ENCODE results near the gene TMEM245.

Gene TMEM245

DNA sequence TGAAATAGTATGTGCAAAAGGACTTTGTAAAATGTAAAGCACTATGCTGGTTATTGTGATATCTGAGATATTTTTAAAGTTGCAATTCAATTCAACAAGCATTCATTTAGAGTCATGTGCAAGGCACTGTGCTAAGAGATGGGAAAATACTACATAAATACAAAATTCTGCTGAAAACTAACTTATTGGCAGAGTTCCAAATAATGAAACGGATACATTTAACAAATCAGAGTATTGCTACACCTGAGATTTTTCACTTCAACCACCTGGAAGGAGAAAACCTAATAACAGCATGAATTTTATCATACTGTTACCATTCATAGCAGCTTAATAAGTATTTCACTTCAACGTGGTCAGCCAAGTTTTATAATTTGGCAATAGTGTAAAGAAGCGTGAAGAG, 100.3 kb downstream of the TMEM245 start:
- DNase-seq, result no peak

DNA sequence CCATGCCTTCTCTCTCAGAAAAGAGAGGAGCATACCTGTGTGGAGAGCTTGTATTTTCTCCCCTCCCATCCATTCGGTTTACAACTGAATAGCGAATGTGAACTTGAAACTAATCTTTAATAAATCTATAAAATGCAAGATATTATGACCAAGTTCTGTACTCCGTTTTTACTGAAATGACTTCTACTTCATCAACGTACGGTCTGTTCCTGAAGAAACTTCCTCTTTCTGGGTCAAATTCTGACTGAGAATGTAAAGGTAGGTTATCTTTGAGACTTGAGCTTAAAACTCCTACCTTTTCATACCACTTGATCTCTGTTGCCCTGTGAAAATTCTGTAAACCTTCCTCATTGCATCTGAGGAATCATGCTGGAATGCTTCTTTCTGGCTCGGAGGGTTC, 102.3 kb downstream of the TMEM245 start:
- DNase-seq, result no peak

DNA sequence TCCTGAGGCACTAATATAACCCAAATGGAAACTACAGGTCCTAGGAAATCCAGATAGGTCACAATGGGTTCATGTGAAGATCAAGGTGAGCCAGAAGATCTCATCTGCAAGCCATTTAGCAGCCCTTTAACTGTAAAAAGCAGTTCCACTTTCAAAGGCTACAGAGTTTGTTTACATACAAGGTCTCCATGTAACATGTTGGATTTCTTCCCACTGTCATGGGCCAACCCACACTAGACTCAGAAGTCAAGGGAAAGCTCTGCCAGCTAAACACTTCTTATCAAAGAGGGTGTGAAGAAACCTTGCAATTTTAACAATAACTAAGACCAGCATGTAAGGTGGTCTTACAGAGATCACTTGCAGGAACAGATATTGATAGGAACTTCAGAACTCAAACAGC, 102.7 kb downstream of the TMEM245 start:
- DNase-seq, result peak; percentile 31

DNA sequence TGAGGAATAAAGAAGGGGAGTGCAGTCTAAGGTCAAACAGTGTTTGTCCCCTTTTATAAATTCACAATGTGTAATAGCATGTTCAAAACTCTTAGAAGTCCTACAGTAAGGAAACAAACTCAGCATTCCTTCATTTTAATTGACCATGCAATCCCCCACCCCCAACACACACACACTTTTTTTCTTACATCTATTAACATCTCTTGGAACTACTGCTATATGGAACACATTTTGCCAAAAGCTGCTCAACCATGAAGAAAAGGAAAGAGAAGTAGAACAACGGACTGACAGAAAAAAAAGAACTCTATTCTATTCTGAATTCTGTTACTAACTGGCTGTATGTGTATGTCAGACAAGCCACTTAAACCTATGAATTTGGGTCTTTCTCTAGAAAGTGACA, 103.6 kb downstream of the TMEM245 start:
- no peak for DNase-seq

DNA sequence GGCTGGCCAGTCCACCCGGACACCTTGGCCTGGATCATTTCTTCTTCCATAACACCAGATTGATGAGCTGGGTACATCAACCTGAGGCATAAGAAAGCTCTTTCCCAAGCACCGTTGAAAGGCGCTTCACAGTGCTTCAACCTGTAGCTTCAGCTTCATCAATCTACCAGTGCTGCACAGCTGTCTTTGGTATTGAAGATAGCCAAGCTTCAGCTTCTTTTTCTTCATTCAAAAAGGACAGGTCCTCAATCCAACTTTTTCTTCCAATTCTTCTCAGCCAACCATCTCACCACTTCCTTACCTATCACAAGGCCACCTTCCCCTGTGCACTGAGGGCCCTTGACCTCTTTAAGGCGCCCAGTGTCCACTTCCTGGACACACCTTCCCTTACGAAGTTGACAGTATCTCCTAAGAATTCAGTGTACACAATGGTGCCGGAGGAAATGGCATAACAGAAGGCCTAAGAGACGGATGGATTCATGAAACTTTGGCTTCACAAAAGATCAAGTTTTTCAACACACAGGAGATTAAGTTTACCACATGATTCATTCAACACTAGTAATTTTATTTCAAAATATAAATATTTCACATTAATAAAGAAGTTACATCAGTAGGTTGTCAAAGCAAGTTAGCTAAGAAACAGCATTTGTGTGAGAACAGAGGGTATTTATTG, 105.0 kb downstream of the TMEM245 start:
- DNase-seq, result no peak

DNA sequence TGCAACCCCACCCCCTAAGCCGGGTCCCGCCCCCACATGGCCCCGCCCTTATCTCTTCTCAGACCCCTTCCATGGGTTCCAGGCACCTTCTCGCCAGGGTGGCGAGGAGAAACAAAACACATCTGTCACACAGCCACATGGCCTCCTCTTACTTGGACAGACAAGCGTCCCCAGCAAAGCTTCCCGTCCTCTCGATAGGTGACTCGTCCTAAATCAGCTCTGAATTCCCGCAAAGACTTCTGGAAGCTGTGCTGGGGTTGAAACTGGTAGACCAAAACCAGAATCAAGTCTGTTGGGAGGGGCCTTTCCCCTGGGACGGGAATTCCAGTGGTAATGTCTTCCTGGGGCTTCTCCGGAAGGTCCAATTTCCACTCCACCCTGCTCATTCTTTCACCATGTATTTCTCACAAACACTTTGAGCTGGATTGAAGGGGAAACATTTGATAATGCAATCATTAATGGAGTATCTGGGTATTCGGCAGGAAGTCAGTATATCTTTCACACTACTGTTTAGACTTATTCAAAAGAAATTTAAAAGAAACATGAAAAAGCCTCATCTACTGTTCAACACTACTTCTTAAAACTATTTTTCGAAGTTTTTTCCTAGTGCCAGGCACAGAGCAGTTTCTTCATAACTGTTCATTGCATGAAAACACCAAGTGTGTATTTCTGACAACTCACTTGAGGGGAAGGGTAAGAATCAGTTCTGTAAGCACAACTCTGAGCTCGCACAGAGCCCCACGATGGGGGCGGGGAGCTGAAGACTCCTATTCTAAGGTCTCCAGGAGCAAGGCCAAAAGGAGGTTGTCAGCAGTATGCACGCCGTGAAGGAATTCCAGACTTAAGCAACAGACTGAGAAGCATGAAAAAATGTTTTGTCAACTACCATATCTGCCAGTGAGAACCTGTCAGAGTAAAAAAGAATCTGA, 105.8 kb downstream of the TMEM245 start:
- peak; percentile 77 for DNase-seq

DNA sequence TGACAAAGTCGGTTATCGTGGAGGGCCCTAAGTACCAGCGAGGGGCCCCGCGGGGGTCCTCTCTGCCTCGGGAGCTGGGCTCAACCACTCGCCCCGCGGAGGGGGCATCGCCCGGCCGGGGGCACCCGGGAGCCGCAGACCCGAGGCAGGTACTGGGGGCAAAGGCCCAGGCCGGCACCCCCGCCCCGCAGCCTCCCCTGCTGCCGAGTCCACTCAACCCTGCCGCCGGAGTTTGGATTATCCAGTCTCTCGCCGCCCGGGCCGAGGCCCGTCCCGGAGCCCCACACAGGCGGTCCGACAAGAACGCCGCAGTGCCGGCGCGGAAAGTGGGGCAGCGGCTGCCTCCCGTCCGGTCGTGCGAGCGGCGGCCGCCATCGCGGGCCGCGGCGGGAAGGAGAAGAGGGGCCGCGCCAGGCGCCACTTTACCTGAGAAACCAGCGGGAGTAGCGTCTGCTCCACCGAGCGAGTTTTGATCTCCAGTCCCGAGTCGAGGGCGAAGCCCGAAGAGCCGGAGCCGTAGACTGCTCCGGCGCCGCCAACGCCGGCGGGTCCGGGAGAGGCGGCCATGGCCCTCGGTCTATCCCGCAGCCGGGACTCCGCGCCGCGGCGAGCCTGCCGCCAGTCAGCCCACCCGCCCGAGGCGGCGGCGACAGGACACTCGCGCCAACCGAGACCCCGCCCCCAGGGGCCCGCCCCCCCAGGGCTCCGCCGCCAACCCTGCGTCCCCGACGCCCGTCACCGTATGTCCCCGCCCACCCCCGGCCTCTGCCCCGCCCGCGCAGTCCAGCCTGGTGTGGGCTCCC, 106.7 kb downstream of the TMEM245 start, which contains the start of gene CTNNAL1:
Gene CTNNAL1 (minus strand): TSS at position 624 of the 803 bp plus-strand sequence. CDS start 57 bp downstream, at position 567.
- peak; percentile 75 for DNase-seq

DNA sequence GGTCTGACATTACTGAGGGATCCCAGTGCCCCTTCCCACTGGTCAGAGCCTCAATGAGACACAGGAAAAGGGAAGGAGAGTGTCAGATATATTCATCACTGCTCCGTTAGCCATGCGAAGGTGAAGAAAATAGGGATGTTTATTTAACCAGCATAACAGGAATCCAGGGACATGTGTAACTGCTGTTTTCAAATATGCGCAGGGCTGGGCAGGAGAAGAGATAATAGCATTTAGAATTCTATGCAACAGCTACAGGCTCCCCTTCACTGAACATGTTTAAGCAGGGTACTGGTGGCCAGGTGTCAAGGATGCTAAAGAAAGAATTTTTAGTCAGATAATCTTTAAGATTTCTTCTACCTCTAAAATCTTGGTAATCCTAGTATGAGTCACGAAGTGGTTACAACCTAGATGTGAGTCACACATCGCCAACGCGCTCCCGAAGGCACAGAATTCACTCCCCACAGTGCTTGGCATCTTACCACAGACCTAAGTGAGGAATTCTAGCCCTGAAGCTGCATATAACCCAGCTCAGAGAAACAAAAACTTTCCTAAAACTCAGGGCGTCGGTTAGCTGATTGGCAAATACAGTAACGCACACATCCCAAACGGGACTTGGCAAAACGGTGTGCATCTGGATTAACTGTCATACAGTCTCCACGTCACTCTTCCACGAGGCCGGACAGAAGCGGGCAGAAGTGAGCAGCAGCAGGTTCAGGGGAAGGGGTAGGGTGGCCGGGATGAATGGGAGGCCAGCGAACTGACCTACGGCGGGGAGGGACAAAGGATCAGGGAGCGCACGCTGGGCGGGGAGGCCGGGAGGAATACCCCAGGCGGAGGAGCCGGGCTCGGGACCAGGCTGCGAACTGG, 107.5 kb downstream of the TMEM245 start:
- DNase-seq, result peak; percentile 95

DNA sequence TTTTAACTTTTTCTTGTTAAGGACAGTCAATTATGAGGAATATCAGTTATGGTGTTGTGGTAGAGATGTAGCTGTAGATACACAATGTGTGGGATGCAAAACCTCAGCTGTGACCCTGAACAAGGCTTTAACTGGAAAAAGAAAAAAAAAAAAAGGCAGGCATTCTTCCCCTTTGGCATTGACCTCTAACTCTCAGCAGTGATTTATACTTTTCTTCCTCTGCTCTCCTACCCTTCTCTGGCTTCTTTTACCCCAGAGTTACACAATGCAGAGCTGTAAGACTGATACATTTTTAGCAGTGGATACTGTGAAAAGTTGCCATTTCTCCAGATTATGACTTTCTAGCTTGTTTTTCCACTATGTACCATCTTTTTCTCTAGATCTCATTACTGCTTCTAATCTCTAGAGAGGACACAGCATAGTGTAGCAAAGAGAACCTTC, 108.5 kb downstream of the TMEM245 start:
- DNase-seq, result no peak

DNA sequence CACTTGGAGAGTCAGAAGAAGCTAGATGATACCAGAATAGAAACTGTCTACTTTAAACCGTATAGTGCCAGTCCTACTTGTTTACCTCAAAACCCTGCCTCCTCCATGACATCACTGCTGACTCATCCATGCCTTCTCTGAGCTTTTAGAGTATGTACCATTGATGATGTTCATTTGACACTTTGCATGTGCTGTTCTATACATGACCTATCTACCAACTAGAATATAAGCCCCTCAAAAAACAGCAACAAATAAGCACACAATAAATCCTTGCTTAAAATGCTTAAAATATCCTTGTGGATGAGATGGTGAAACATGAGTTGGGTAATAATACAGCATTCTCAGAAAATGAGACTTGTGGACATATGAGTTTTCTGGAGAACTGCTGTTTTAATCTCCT, 109.0 kb downstream of the TMEM245 start:
- DNase-seq, result peak; percentile 67

DNA sequence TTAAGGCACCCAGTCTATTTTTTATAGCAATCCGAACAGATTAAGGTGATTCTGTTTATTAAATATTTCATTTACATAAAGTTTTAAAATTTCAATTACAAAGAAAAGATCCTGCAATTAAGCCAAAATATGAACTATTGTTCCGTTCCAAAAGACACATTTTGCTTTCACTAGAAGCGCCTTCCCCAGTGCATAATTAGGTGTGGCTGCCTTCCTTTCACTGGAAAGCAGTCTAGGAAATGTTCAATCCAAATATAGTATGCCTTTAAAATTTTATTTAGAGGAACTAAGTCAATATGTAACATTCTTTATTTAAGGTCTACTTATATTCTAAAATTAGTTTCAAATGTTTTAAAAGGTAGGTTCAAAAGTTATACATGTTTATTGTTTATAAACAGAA, 114.1 kb downstream of the TMEM245 start:
- no peak for DNase-seq

DNA sequence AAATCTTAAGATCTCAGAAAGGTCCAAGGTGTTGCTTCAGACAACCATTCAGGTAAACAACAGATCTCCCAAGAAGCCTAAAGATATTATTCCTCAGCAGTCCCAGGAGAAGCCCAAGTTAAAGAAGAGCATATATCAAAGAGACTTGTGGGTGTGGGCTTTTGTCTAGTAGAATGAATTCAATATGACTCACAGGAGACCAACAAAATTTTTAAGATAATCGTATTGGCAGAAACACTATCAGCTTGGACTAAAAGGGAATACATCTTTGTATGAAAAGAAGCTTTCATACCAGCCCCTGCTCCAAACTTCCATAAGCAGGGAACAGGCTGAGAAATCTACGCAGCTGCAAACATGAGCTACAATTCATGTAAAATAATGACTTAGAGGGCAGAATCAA, 116.6 kb downstream of the TMEM245 start:
- no peak for DNase-seq

DNA sequence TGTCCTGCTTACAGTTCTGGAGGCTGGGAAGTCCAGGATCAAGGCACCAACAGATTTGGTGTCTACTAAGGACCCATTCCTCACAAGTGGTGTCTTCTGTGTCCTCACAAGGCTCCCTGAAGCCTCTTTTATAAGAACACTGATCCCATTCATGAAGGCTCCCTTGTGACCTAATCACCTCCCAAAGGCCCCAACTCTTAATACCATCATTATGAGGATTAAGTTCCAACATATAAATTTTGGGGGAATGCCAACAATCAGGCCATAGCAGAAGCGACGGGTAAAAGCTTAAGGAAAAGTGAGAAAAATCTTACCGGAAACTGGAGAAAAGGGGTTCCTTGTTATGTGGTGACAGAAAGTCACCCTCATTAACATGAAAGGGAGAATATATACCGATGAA, 117.6 kb downstream of the TMEM245 start:
- no peak for DNase-seq

DNA sequence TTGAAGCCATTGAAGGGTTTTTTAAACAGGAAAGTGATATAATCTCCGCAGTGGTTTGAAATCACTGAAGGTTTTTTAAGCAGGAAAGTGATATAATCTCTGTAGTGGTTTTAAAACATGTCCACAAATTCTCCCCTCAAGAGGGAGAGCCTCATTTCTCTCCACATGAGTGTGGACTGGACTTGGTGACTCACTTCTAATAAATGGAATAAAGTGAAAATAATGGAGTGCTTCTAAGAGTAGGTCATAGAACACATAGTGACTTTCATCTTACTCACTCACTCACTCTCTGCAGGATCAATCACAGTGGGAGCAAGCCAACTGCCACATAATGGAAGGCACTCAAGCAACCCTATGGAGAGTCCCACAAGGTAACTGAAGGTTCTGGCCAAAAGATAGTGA, 118.5 kb downstream of the TMEM245 start:
- peak; percentile 69 for DNase-seq

DNA sequence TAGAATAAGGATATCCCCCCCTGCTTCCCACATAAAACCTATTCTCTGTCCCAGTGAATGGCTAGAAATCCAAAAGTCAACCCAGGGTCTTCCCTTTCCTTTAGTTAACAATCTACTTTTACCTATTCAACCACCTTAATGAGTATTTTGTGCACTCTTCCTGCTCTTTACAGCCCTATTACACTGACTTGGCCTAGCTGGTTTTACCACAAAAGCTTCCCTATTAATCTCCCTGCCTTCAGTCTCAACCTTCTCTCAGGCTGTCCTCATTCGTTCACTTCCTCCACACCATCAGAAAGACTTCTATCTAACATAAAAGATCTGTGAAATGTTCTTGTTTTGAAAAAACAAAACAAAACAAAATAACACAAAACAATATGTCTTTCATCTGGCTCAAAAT, 122.6 kb downstream of the TMEM245 start:
- DNase-seq, result no peak

DNA sequence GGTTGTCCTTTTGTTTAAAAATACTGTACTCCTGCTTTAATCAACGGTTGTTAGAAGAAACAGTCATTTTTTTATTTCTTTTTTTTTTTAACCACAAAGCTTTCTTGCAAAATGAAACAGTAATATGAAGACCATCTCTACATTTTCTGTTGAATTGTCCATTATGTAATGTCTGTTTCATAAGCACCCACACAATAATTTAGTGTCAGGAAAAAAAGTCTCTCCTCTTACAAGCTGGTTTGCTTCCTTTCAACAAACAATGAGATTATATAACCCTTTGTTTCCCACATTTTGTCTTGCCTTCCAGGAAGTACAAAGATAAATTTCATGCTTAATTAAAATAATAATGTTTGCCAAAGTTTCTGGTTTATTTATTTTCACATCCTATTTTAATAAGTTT, 123.1 kb downstream of the TMEM245 start:
- no peak for DNase-seq

DNA sequence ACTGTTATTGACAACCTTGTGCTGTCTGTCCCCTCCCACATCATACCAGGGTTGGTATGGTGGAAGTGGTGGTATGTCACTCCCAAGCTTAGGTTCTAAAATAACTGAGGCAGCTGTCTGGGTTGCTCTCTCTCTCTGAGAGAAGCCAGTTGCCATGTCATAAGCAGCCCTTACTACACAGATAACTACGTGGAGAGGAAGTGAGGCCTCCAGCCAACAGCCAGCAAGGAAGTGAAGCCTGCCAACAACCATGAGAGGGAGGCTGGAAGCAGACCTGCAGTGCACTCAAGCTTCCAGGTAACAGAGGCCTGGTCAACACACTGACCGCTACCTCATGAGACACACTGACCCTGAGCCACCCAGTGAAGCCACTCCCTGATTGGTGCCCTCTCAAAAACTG, 125.1 kb downstream of the TMEM245 start:
- DNase-seq, result peak; percentile 69

DNA sequence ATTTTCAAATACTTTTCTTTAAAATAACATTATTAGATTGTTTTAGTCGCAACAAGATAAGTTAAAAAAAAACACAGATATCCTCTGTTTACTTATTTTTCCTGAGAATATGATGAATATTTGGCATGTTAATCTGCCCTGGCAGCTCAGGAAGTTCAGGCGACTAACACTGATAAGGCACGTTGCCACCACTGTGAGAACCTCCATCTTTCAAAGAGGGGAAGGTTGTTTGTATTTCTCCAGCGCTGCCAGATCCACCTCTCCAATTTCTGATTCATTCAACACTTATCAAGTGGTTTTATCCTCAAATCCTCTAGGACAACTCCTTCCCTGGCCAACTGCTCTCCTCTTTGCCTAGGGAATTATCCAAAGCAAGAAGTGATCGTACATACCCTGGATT, 128.3 kb downstream of the TMEM245 start:
- peak; percentile 4 for DNase-seq

DNA sequence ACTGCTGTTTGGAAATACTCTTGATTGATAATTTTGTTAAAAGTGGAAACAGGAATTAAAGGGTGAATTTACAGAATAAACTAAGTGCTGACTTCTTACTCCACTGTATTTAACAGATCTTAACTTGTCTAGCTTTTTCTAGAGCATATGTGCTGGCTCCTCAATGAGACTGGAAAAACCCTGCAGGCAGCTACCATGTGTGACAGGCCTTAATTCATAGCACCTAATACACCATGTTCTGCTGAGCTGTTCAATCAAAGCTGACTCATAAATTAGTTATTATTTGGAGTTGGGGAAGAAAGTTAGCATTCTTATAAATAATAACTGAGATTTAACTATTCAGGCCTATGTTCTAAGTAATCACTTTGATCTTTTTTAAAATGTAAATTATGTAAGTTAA, 135.9 kb downstream of the TMEM245 start:
- no peak for DNase-seq

DNA sequence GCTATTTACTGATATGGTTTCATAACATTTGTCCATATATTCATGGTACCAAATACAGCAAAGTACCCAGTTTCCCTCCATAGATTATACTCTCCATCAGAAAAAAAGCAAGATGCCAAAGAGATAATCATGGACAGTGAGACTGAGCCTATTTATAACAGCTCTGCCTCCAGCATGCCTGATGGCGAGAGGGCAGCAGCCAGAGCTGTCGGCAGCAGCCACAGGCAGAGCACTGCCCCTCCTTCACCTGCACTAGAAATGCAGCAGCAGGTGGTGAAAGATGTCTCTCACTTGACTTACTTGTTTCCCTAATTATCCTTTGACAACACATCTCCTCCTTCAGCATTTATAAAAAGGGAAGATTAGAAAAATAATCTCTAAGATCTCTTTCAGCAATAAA, 138.9 kb downstream of the TMEM245 start:
- DNase-seq, result no peak

DNA sequence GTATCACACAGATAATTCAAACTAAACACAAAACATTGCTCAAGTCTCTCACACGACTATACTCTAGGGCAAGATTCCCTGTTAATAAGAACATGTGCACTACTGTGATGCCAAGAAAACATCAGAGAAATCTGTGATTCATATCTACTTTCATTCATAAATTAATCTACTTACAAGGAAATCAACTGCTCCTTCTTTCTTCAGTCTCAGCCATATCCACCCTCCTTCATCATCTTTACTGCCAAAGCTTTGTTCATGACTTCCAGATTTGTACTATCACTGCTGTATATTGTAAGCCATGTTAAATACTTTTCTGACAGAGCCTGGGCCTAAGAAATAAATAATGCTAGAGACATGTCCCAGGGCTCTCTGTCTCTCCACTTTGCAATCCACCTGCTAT, 141.5 kb downstream of the TMEM245 start:
- no peak for DNase-seq

DNA sequence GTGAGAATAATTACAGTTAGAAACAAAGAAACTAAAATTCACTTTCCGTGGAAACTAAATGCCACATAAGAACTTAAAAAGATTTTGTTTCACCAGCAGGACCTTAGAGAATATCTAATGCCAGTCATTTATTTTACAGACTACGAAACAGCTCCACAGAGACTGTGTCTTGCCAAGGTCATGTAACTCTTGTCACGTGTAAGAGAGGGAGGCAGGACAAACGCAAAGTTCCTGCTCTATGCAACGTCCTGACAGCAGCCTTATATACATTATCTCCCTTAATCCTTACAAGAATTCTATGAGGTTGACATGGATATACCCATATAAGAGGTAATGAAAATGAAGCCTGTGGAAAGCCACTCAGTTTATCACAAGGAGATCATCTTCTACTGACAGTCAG, 145.9 kb downstream of the TMEM245 start:
- no peak for DNase-seq

Measured in NCI-H226 (cell line).